Hepatocyte (in vitro differentiated cells): ENCODE results near the gene MYO1E. TPM values are rescaled to one million over a fixed set of nuclear protein-coding genes. Genes with fewer than 3 reads are reported as not detected.

Experiments
- DNase-seq: peaks from one replicate; pipeline ENCODE4 v3.0.0-alpha.2; 2016; ENCODE audit warnings: low spot score
- H2AFZ ChIP-seq: fragments of 200-600 bp; sonication (generic); 2 replicates; pipeline ENCODE4 v1.6.0; 2016; ENCODE audit warnings: antibody characterized with exemption, mild to moderate bottlenecking
- H3K27ac ChIP-seq: fragments of 200-600 bp; sonication (generic); 2 replicates; pipeline ENCODE4 v1.5.1; 2016; ENCODE audit warnings: mild to moderate bottlenecking
- H3K27me3 ChIP-seq: fragments of 200-600 bp; sonication (generic); 2 replicates; pipeline ENCODE4 v1.6.1; 2016
- H3K36me3 ChIP-seq: fragments of 200-600 bp; sonication (generic); replicated peaks from 2 replicates; pipeline ENCODE4 v1.5.1; 2016; ENCODE audit warnings: low read depth; ENCODE audit not compliant: insufficient read depth
- H3K4me1 ChIP-seq: fragments of 200-600 bp; sonication (generic); 2 replicates; pipeline ENCODE4 v1.5.1; 2016; ENCODE audit warnings: mild to moderate bottlenecking, moderate library complexity; ENCODE audit not compliant: insufficient read depth
- H3K4me2 ChIP-seq: fragments of 200-600 bp; sonication (generic); 2 replicates; pipeline ENCODE4 v1.6.0; 2016
- H3K4me3 ChIP-seq: fragments of 200-600 bp; sonication (generic); 2 replicates; pipeline ENCODE4 v1.5.1; 2016; ENCODE audit warnings: mild to moderate bottlenecking
- H3K79me2 ChIP-seq: fragments of 200-600 bp; sonication (generic); 2 replicates; pipeline ENCODE4 v1.6.0; 2017; ENCODE audit warnings: mild to moderate bottlenecking
- H3K9me2 ChIP-seq: fragments of 200-600 bp; sonication (generic); replicated peaks from 2 replicates; pipeline ENCODE4 v1.6.0; 2017; ENCODE audit warnings: mild to moderate bottlenecking; ENCODE audit not compliant: insufficient read depth
- H3K9me3 ChIP-seq: fragments of 200-600 bp; sonication (generic); 2 replicates; pipeline ENCODE4 v1.5.1; 2016; ENCODE audit warnings: low read depth, mild to moderate bottlenecking
- H4K20me1 ChIP-seq: fragments of 200-600 bp; sonication (generic); 2 replicates; pipeline ENCODE4 v1.6.0; 2016; ENCODE audit warnings: mild to moderate bottlenecking; ENCODE audit not compliant: insufficient read depth, poor library complexity, severe bottlenecking
- CTCF ChIP-seq: fragments of 200-600 bp; sonication (generic); IDR thresholded peaks from 2 replicates; pipeline ENCODE4 v1.5.1; 2016; ENCODE audit warnings: antibody characterized with exemption, mild to moderate bottlenecking; ENCODE audit not compliant: poor library complexity
- EZH2 ChIP-seq: fragments of 200-600 bp; sonication (generic); IDR thresholded peaks from 2 replicates; pipeline ENCODE4 v1.6.1; 2016; ENCODE audit warnings: antibody characterized with exemption, mild to moderate bottlenecking, borderline replicate concordance
- EZH2phosphoT487 ChIP-seq: fragments of 200-600 bp; sonication (generic); IDR thresholded peaks from one replicate; pipeline ENCODE4 v1.6.1; 2018; ENCODE audit warnings: antibody characterized with exemption, mild to moderate bottlenecking, low read depth, moderate library complexity; ENCODE audit not compliant: unreplicated experiment, severe bottlenecking
- WGBS: methylation state at CpG from one replicate; pipeline ENCODE4 v1.1.6; 2016; ENCODE audit warnings: low lambda C conversion rate; ENCODE audit errors: missing lambda C conversion rate; 5-methylcytosine and 5-hydroxymethylcytosine counted together
- polyA plus RNA-seq: library from polyadenylated mRNA; unstranded; fragments of >200 nt; fragmentation: Nextera tagmentation; extraction: Ambion mirVana; gene quantifications from 2 replicates; pipeline ENCODE4 v1.2.1, GENCODE V29; 2016
- total RNA-seq: library from RNA; depleted of rRNA; stranded (reverse); fragments of >200 nt; gene quantifications from 2 replicates; pipeline ENCODE4 v1.2.3, GENCODE V29; 2014

Gene MYO1E
- total and polyA plus RNA-seq, 2 experiments from 2014 or later: 107 to 111 TPM

DNA sequence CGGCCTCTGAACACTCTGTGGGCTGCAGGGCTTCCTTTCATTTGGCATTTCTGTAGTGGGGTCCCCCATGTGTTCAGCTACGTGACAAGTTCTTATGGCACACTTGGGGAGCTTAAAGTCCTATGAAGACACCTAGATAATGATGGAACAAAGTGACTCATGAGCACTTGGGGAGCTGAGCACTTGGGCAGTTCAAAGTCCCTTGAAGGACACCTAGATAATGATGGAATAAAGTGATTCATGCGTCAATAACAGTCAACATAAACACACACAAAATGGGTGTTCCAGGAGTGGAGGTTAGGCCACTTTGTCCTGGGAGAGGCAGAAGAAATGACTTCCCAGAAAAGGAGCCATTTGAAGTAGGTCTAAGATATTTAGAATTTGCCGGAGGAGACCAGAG lies 99.4 kb downstream of the MYO1E start:
- Histone ChIP-seq H3K4me1 (peaks cover 27% of the 10 kb centered on the region), H3K4me2 (no peak overlapping the region), H4K20me1 (no peaks in the 10 kb centered on the region), H3K79me2 (peaks cover 31% of the 10 kb centered on the region), H3K27ac (peak overlapping the region; percentile 94), H3K36me3 (no peaks in the 10 kb centered on the region), H3K4me3 (no peak overlapping the region), H3K27me3 (no peaks in the 10 kb centered on the region), H3K9me2 (no peaks in the 10 kb centered on the region), H3K9me3 (no peaks in the 10 kb centered on the region), H2AFZ (no peak overlapping the region)
- peak; percentile 51 for DNase-seq
- 90% methylated on average over 4 of the region's 4 CpGs for WGBS
- no peak for TF ChIP-seq EZH2phosphoT487
- no peak for TF ChIP-seq CTCF
- no peak for TF ChIP-seq EZH2

DNA sequence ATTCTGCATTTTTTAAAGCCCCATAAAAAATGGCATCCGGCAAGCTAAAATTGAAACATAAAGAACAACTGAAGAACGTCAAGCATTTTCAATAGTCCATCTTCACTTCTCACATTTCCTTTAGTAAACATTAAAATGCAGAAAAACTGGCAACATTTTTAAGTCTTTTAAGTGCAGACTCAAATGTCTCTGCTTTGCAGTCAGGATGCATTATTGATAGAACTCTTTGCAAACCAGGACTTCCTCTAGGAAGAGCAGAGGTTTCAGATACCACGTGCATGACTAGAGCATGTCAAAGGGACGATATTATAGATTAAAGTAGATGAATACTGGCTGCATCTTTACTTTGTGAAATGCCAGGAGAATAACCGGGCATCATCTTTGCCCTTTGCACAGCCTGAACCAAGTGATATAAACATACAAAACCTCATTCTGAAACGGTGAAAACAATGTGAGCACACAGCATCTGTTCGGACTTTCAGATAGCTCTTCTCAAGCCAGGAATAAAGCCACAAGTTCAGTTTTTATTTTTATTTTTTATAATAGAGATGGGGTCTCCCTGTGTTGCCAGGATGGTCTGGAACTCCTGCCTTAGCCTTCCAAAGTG lies 101.0 kb downstream of the MYO1E start:
- Histone ChIP-seq H3K36me3 (no peaks in the 10 kb centered on the region), H3K9me2 (no peaks in the 10 kb centered on the region), H3K27ac (peak overlapping the region; percentile 94), H3K9me3 (no peaks in the 10 kb centered on the region), H3K4me3 (no peak overlapping the region), H3K4me1 (peaks cover 12% of the 10 kb centered on the region), H3K27me3 (no peaks in the 10 kb centered on the region), H2AFZ (no peak overlapping the region), H3K79me2 (peaks cover 23% of the 10 kb centered on the region), H4K20me1 (no peaks in the 10 kb centered on the region), H3K4me2 (no peak overlapping the region)
- DNase-seq: no peak
- no peak for TF ChIP-seq CTCF
- WGBS: 79% methylated on average over 7 of the region's 7 CpGs

DNA sequence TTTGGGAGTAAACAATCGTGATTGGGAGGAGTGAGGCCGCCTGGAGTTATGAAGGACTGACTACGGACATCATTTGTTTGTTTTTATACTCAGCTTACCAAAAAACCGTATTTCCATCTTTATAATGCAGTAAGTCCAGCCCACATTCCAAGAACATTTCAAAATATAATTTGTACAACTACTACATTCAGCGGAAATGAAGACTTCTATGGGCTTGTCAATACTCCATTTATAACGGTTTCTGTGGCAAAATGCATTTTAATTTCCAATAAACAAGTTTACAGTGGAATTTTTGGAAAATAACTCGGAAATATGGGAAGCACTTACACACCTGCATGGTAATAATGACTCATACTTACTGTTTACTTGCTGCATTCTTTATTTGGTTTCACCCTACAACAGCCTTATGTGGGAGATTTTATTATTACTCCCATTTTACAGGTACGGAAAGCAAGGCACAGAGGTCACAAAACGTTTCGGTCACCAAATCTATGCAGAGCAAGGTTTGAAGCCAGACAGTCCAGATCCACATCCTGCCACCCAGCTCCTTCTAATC lies 103.7 kb downstream of the MYO1E start:
- Histone ChIP-seq H3K9me3 (no peaks in the 10 kb centered on the region), H3K27me3 (no peaks in the 10 kb centered on the region), H3K9me2 (no peaks in the 10 kb centered on the region), H3K4me3 (no peak overlapping the region), H4K20me1 (no peaks in the 10 kb centered on the region), H3K36me3 (no peaks in the 10 kb centered on the region), H3K4me2 (no peak overlapping the region), H2AFZ (no peak overlapping the region), H3K4me1 (no peaks in the 10 kb centered on the region), H3K79me2 (peaks cover 3% of the 10 kb centered on the region), H3K27ac (no peak overlapping the region)
- WGBS: 93% methylated on average over 10 of the region's 10 CpGs
- TF ChIP-seq EZH2 (no peak), CTCF (no peak), EZH2phosphoT487 (no peak)
- no peak for DNase-seq
